ENCODE measurements around the gene FLVCR1.
"Not testable (repeated sequence)": the region's sequence is repeated elsewhere in the genome, so short reads cannot be mapped to it uniquely, and the experiment has no call there.

Gene FLVCR1

GRCh38 chr1:212860713-212861581 lies 2.9 kb downstream of the FLVCR1 start:
- DNase-seq (ENCODE audit: low read depth in 2 of 2, low spot score in 1 of 2): no peak

- no peak for DNase-seq (ENCODE audit: low read depth in 2 of 2, low spot score in 1 of 2)
Measured at GRCh38 chr1:212862111-212862690, 4.1 kb downstream of the FLVCR1 start.

- DNase-seq (ENCODE audit: low read depth in 2 of 2, low spot score in 1 of 2): not testable (repeated sequence)
Measured at GRCh38 chr1:212863345-212863744, 5.3 kb downstream of the FLVCR1 start.

- no peak for DNase-seq (ENCODE audit: low read depth in 2 of 2, low spot score in 1 of 2)
Measured at GRCh38 chr1:212864201-212864600, 6.1 kb downstream of the FLVCR1 start.

GRCh38 chr1:212867192-212867591 lies 9.1 kb downstream of the FLVCR1 start:
- DNase-seq (ENCODE audit: low read depth in 2 of 2, low spot score in 1 of 2): no peak

GRCh38 chr1:212871976-212872375 lies 13.9 kb downstream of the FLVCR1 start:
- no peak for DNase-seq (ENCODE audit: low read depth in 2 of 2, low spot score in 1 of 2)

GRCh38 chr1:212873518-212873917 lies 15.4 kb downstream of the FLVCR1 start:
- DNase-seq (ENCODE audit: low read depth in 2 of 2, low spot score in 1 of 2): no peak

- no peak for DNase-seq (ENCODE audit: low read depth in 2 of 2, low spot score in 1 of 2)
Measured at GRCh38 chr1:212878418-212878817, 20.3 kb downstream of the FLVCR1 start.

GRCh38 chr1:212879947-212880690 lies 22.0 kb downstream of the FLVCR1 start:
- DNase-seq (ENCODE audit: low read depth in 2 of 2, low spot score in 1 of 2): no peak

- no peak for DNase-seq (ENCODE audit: low read depth in 2 of 2, low spot score in 1 of 2)
Measured at GRCh38 chr1:212884592-212884991, 26.5 kb downstream of the FLVCR1 start.

- no peak for DNase-seq (ENCODE audit: low read depth in 2 of 2, low spot score in 1 of 2)
Measured at GRCh38 chr1:212892108-212892507, 34.0 kb downstream of the FLVCR1 start.

GRCh38 chr1:212899845-212900244 lies 41.8 kb downstream of the FLVCR1 start:
- DNase-seq (ENCODE audit: low read depth in 2 of 2, low spot score in 1 of 2): no peak

- DNase-seq (ENCODE audit: low read depth in 2 of 2, low spot score in 1 of 2): no peak
Measured at GRCh38 chr1:212901290-212901689, 43.2 kb downstream of the FLVCR1 start.

- DNase-seq (ENCODE audit: low read depth in 2 of 2, low spot score in 1 of 2): no peak
Measured at GRCh38 chr1:212902054-212902453, 44.0 kb downstream of the FLVCR1 start.

GRCh38 chr1:212903664-212904063 lies 45.6 kb downstream of the FLVCR1 start:
- no peak for DNase-seq (ENCODE audit: low read depth in 2 of 2, low spot score in 1 of 2)

GRCh38 chr1:212908071-212908470 lies 50.0 kb downstream of the FLVCR1 start:
- DNase-seq (ENCODE audit: low read depth in 2 of 2, low spot score in 1 of 2): not testable (repeated sequence)

GRCh38 chr1:212908971-212909370 lies 50.9 kb downstream of the FLVCR1 start:
- no peak for DNase-seq (ENCODE audit: low read depth in 2 of 2, low spot score in 1 of 2)

GRCh38 chr1:212909652-212910063 lies 51.6 kb downstream of the FLVCR1 start:
- DNase-seq (ENCODE audit: low read depth in 2 of 2, low spot score in 1 of 2): no peak

GRCh38 chr1:212910213-212910612 lies 52.1 kb downstream of the FLVCR1 start:
- DNase-seq (ENCODE audit: low read depth in 2 of 2, low spot score in 1 of 2): not testable (repeated sequence)

GRCh38 chr1:212913638-212914037 lies 55.6 kb downstream of the FLVCR1 start:
- not testable (repeated sequence) for DNase-seq (ENCODE audit: low read depth in 2 of 2, low spot score in 1 of 2)

GRCh38 chr1:212914110-212914509 lies 56.0 kb downstream of the FLVCR1 start:
- DNase-seq (ENCODE audit: low read depth in 2 of 2, low spot score in 1 of 2): not testable (repeated sequence)

- no peak for DNase-seq (ENCODE audit: low read depth in 2 of 2, low spot score in 1 of 2)
Measured at GRCh38 chr1:212914789-212915188, 56.7 kb downstream of the FLVCR1 start.

All from stimulated activated CD8-positive, alpha-beta memory T cell treated with anti-CD3 and anti-CD28 coated beads, Interleukin-4, amount 100 ng/mL, for 1 hour (primary cell).